GF-D8 (cell line): ENCODE measurements around the gene ARL17B.
A peak's percentile ranks its signal among the peaks of the same experiment; 100 is the strongest.
"Not testable (repeated sequence)": the region's sequence is repeated elsewhere in the genome, so short reads cannot be mapped to it uniquely, and the experiment has no call there.

Experiments used
- DNase-seq: peaks from one replicate; lab custom pipeline; 2025; lab: John Stamatoyannopoulos, UW

ARL17B gene

DNA sequence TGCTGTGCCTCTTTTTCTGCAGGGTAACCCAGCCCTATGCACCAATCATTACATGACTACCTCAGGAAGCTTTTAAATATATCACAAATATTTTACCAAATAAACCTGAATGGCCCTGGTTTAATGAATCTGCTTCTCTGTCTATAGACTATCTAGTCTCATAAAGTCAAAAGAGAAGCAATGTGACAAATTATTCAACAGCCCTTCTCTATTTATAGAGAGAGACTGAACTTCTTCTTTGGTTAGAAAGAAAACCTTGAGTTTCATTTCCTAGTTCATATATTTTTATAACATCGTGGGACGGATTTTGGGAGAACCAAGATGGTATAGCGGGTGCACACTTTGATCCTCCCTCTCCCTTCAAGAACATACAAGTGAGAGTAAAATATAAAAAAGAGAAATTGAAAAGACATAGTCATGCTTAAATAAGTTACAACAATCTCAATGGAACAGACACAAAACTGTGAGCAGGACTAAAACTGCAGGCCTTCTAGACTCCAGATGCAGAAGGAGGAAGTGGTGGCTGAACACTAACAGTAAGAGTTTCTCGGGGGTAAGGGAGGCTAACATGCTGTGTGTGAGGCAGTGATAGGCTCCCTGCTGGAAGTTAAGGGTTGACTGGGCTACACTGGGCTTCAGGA is 70.5 kb downstream of the ARL17B start:
- DNase-seq: peak; percentile 56

DNA sequence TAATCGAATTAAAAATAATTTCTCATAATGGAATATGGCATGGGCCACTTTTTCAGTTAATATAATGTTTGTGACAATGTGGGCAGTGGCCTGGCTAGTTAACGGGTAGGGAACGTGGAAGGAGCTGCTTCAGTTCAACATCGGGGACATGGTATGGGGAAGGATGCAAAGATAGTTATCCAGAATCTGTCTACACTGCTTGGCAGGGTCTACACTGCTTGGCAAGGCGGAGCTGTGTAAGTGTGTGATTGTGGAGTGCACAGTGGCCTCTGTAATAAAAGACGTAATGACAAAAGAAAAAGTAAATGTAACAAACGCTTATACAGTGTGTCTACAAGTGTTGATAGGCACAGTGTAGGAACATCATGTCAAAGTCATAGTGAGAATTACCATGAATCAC is 74.0 kb downstream of the ARL17B start:
- DNase-seq: not testable (repeated sequence)

DNA sequence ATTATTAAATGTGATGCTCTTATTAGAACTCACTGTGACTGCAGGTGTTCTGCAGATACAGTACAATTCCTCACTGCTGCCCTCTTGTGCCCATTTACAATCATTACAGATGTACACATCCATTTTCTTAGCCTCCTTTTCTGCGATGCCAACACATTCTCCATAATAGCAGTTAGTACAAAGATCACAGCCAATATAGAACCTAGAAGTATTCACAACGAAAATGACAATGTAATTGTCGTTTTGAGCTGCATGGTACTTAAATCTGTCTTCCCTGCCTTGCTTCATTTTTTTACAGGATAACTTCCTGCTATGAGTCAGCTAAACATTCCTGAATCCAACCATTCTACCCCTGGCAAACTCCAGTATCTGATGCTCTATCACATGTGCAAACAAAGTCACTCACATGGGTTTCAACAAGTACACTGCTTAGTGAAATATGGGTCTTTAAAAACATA is 74.8 kb downstream of the ARL17B start:
- peak; percentile 27 for DNase-seq

DNA sequence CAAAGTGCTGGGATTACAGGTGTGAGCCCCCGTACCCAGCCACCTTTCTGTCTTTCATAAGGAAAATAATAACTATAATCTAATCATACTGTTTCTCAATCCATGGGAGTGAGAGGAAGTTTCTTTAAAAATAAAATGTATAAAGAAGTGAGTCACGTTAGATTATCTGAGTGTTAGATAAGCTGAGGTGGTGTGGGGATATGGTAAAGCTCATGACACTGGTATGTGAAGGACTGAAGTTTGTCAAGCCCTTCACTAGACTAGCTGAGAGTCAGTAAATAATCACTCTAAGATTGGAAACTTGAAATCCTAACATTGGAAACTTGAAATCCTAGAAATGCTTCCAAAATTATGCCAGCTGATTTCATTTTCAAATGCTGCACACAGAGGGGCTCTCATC is 76.1 kb downstream of the ARL17B start:
- DNase-seq: not testable (repeated sequence)

DNA sequence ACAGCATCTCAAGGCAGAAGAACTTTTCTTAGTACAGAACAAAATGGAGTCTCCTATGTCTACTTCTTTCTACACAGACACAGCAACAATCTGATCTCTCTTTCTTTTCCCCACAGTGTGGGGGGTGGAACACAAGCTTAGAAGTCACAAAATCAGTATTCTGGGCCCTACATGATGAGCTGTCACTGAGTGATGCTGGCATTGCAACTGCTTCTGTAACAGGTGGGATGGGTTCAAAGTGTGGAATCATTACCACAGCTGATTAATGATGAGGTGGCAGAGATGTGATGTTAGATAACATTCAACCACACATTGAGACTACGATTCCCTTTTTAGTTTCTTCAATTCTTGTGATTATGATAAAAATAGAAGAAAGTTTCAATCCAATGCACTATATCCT is 77.1 kb downstream of the ARL17B start:
- not testable (repeated sequence) for DNase-seq

DNA sequence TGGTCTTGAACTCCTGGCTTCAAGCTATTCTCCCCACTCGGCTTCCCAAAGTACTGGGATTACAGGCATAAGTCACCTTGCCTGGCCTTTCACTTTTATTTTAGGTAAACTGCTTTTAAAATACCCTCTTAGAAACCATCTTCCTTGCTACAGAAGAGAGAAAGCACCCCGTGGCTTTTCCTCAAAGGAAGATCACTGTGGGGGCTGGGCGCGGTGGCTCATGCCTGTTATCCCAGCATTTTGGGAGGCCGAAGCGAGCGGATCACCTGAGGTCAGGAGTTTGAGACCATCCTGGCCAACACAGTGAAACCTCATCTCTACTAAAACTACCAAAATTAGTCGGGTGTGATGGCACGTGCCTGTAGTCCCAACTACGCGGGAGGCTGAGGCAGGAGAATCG is 78.9 kb downstream of the ARL17B start:
- not testable (repeated sequence) for DNase-seq

DNA sequence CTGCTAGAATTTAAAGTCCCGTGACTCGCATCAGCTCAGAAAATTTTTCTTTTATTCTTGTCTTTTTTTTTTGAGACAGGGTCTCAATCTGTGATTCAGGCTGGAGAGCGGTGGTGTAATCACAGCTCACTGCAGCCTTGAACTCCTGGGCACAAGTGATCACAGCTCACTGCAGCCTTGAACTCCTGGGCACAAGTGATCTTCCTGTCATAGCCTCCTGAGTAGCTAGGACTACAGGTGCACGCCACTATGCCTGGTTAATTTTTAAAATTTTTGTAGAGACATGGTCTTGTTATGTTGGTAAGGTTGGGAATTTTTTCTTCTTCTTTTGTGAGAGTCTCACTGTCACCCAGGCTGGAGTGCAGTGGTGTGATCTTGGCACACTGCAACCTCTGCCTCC is 80.2 kb downstream of the ARL17B start:
- not testable (repeated sequence) for DNase-seq

DNA sequence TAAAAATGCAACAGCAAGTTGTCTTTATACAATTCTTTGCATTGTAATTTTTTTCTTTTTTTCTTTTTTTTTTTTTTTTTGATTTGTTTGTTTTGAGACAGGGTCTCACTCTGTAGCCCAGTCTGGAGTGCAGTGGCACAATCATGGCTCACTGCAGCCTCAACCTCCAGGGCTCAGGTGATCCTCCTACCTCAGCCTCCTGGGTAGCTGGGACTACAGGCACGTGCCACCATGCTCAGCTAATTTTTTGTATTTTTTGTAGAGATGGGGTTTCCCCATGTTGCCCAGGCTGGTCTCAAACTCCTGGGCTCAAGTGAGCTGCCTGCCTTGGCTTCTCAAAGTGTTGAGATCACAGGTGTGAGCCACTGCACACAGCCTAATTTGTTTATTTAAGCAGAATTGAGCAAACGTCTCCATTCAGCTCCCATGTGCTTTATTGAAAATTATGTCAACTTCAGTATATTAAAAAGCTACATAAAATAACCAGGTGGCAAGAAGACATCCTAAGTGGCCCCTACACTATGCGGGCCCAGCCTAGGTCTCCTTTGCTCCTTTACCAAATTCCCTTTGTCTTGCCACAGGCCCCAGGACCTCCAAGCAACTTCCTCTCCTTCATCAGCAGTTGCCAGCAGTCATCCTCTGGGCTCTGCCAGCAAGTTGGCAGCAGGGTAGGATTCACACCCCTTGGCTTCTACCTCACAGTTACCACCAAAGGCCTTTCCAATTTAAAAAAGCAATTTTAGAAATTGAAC is 84.7 kb downstream of the ARL17B start:
- DNase-seq: not testable (repeated sequence)

DNA sequence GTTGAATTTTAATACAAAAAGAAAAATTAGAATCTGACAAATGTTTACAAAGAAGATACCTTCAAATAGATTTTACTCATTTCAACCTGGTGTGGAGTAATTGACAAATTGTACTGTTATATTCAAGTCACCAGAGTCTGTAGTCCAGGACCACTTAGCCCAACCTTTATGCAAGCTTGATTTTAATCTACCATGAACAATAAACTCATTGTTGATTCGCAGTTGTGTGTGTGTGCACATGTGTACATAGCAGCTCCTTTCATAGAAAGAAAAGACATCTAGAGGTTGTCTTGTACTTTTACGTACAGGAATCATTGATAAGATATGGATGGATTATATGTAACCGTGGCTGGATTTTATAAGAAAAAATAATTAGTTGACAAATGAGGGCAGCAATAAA is 87.3 kb downstream of the ARL17B start:
- no peak for DNase-seq

DNA sequence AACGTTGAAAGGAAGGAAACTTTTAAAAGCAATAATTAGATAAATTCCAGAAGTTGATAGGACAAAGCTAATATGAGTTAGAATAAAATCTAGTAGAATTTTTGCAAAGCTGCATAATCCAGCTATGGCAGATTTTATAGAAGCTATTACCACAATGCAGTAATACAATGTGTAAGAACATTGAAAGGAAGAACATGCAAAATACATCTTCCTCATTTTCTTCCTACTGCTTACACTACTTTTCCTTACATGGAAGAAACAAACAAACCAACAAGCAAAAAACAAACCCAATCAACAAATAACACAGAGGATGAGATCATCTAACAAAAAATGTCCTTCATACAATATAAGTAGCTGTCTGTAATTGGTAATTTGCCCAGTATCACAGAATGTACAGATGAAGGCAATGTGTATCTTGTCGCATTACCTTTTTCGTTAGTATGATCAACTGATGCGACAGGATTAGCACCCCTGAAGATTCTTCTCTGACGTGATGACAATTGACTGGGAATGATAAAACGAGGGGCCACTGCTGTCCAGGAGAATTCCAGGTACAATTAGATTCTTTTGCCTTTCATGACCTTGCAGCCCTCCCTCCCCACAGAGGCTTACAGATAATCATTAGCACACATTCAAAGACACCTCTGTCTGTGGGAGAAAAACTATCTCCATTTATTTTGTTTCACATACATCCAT is 87.9 kb downstream of the ARL17B start:
- no peak for DNase-seq

DNA sequence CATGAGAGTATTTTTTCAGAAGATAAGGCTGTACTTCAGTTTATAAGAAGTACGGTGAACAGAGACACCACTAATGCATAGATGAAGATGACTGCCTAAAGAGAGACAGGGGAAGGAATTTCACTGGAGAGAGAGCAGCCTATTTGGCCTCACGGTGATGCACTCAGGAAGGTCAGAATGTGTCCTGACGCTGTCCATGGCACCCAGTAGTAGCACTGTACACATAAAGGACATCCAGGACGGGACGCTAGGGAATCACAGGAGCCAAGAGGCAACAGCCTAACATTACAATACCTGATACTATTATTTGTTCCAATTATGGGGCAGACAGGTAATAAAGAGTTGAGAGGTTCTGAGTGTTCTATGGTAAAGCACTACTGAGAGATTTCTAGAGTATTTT is 91.5 kb downstream of the ARL17B start:
- DNase-seq: no peak

DNA sequence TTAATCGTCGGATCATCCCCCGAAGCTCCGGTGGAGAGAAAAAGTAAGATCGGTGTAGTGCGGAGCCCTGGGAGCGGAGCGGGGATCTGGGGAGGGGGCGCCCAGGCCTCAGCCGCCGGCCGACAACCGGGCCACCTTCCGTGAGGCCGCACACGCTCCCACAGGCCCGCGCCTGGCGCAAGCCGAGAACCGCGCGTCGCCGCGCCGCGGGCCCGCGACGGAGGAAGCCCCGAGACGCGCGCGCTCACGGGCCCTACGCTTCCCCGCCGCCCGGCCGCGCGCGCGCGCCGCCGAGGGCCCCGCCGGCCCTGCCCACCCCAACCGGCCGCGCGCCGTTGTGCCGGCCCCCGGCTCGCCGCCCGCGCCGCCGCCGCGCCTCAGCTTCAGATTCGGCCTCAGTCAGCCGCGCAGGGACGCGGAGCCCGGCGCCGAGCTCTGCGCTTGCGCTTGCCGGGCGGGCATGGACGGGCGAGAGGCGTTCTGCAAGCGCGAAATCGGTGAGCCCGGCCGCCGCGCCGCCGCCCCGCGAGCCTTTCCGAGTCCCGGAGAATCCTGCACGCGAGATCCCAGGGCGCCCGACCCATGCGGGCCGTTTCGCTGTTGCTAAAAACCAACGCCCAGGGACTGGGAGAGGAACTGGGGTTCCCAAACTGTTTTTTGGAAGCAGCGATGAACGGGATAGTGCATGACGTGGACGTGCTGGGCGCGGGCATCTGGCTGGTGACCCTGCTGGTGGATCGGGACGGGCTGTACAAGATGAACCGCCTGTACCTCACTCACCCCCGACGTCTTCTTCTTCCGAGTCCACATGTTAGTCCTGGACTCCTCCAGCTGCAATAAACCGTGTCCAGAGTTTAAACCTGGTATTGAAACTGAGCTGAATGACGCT is 94.7 kb downstream of the ARL17B start:
- peak; percentile 49 for DNase-seq

DNA sequence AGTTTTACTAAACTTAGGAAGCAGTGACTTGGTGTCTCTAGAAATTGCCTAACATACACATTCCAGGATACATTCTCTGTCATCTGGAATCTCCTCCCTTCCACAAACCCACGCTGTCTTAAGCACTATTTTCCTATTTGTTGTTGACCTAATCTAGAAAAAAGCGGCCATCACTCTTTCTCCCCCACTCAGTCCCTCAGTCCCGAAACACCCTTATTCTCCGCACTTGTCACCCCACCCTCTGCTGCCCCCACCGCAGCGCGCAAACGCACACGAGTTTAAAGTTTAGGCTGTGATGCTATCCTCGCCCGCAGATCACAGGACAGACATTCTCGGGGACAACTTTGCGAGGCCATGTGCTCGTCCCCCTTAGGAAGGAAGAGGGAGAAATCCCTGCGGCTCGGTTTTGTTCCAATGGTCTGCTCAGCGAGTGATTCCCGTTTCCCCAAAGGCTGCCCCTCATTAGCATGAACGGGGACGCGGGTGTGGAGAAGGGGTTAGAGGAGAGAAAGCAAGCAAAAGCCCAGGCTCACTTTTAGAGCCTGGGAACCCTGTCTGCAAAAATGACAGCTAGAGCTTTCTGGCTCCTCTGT is 95.4 kb downstream of the ARL17B start:
- peak; percentile 8 for DNase-seq

DNA sequence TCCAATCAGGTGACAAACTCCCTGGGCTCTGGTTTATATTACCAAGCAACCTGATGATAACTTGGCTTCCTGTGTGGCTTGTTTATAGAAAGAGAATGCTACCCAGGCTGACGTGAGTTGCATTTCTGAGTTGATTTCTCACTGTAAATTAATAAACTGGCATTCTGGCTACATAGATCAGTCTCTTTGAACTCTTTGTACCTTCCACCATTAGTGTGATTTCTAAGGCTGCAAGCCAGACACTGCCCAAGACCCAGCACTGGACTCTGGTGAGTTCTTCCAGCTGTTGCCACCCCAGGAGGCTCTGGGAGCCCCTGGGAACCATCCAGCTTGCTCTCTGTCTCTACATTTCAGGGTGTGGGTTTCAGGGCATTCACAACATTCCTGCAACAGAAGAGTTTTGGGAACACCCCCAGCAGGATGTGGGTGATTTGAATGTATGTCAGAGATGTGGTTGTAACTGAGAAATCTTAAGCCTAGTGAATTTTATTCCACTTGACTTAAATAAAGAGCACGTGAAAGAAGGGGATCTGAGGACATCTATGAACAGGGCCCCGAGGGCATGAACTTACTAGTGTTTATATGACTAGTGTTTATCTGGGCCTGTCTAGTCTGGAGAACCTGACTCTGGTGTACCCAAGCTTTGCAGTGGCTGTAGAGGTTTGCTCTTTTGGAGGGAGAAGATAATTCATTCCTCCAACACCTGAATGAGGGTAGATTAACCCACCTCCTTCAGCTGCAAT is 96.9 kb downstream of the ARL17B start:
- DNase-seq: no peak

DNA sequence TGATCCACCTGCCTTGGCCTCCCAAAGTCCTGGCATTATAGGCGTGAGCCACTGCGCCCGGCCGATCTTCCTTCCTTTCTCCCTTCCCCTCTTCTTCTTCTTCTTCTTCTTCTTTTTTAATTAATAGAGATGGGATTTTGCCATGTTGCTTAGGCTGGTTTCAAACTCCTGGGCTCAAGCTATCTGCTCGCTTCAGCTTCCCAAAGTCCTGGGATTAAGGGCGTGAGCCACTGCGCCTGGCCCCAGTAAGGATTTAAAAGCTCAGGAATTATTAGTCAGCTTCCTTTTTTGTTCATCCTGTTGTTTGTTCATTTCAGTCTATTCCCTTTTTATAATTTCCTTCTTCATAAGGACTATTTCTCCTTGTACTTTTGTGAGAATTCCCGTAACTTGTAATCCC is 99.3 kb downstream of the ARL17B start:
- DNase-seq: no peak

DNA sequence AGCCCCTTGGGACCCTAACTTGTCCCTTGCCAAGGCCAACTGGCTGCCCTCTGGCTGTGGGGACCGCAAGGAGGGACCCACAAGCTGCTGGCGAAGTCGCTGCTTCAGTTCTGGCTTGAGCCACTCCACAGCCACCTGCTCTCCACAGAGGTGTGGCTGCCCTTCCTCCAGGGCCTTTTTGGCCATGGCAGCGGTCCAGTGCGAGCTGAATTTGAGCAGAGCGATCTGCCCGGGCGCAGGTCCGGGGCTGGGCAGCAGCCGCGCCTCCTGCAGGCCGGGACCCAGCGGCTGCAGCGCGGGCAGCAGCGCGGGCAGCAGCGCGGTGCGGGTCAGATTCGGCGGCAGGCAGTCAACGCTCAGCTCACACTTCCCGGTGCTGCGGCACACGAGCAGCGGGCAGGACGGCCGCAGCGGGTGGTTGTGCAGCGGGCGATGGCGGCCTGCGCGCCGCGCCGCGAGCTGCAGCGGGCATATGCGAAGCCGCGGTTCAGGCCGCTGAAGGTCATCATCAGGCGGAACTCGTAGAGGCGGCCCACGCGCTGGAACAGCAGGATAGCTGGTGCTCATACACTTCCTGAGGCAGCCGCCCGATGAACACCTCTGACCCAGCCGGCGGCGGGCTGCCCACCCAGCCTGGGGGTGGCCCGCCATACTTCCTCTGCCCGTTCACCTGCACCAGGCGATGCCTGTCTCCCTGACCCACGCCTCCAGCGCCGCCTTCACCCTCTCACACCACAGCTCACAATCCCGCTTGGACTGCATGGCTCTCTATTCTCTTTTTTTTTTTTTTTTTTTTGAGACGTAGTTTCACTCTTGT is 101.5 kb downstream of the ARL17B start:
- DNase-seq: not testable (repeated sequence)

DNA sequence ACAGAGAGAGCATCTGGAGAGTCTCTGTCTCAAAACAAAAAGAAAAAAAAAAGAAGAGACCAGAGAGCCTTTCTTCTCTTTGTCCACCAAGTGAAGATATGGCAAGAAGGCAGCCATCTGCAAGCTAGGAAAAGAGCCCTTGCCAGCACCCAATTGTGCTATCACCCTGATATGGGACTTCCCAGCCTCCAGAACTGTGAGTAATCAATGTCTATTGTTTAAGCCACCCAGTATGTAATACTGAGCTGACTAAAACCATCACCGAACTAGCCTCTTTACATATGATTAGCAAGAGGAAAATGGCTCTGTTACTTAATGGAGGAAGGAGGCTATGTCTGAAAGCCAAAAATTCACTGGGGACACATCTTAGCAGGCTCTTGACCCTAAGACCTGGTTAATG is 105.2 kb downstream of the ARL17B start:
- DNase-seq: not testable (repeated sequence)

DNA sequence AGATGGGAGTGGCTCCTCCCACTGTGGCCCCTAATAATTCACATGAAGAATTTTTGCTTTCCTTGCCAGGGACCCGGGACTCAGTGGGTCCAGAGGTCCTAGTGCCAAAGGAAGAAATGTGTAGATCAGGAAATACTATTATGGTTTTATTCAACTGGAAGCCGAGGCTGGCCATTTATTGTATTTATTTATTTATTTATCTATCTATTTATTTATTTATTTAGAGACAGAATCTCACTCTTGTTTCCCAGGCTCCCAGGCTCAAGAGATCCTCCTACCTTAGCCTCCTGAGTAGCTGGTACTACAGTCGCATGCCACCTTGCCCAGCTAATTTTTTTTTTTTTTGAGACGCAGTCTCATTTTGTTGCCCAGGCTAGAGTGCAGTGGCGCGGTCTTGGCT is 107.4 kb downstream of the ARL17B start:
- not testable (repeated sequence) for DNase-seq

DNA sequence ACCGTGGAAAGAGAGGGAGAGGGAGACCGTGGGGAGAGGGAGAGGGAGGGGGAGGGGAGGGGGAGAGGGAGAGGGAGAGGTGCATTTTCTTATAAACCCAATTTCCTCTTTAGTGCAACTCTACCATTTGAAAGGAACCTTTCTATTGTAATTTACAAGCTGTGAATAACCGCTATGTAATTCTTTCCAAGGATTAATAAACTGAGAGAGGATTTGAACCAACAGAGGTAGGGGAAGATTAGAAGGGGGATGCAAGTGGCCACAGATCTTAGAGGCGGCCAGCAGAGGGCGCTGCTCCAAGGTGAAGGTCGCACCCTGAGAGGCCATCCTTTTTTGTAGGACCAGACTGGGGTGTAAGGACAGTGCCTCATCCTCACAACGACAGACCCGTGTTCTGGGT is 107.8 kb downstream of the ARL17B start:
- peak; percentile 5 for DNase-seq

DNA sequence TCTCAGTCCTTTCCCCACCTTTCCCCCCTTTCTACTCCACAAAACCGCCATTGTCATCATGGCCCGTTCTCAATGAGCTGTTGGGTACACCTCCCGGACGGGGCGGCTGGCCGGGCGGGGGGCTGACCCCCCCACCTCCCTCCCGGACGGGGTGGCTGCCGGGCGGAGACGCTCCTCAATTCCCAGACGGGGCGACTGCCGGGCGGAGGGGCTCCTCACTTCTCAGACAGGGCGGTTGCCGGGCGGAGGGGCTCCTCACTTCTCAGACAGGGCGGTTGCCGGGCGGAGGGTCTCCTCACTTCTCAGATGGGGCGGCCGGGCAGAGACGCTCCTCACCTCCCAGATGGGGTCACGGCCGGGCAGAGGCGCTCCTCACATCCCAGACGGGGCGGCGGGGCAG is 108.8 kb downstream of the ARL17B start:
- DNase-seq: not testable (repeated sequence)
